ENCODE results near the gene SH2B3. TPM values are rescaled to one million over a fixed set of nuclear protein-coding genes. Genes with fewer than 3 reads are reported as not detected.

The SH2B3 gene
- total and polyA plus RNA-seq, 10 donors = 11.5 to 105 (median 81.9) TPM

- TF ChIP-seq, protein P1, sequence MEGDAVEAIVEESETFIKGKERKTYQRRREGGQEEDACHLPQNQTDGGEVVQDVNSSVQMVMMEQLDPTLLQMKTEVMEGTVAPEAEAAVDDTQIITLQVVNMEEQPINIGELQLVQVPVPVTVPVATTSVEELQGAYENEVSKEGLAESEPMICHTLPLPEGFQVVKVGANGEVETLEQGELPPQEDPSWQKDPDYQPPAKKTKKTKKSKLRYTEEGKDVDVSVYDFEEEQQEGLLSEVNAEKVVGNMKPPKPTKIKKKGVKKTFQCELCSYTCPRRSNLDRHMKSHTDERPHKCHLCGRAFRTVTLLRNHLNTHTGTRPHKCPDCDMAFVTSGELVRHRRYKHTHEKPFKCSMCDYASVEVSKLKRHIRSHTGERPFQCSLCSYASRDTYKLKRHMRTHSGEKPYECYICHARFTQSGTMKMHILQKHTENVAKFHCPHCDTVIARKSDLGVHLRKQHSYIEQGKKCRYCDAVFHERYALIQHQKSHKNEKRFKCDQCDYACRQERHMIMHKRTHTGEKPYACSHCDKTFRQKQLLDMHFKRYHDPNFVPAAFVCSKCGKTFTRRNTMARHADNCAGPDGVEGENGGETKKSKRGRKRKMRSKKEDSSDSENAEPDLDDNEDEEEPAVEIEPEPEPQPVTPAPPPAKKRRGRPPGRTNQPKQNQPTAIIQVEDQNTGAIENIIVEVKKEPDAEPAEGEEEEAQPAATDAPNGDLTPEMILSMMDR (IDR thresholded peaks at IDR 0.05 in 8 of 11, conservative IDR thresholded peaks at IDR 0.05 in 3 of 11) = no peak
- TF ChIP-seq POLR2AphosphoS5 (IDR thresholded peaks at IDR 0.05) = peak in 1 of 3 donors; percentile 27
- peaks cover 0 to 24% (median 1%) of the 10 kb centered on the region in 6 donors for H3K4me1 ChIP-seq
- no peaks in the 10 kb centered on the region for H3K27me3 ChIP-seq (replicated peaks in 1 of 7)
- intact Hi-C loops (cut with DNase I; ENCODE audit: low total_unique reads) = no loop called here
- no peak overlapping the region for H3K4me3 ChIP-seq
- no peaks in the 10 kb centered on the region for H3K36me3 ChIP-seq
- H3K9me3 ChIP-seq = no peaks in the 10 kb centered on the region
- 52 to 75% (median 70%) methylated on average over 6 to 7 of the region's 7 CpGs for WGBS, 5 donors
- DNase-seq = no peak
- H3K27ac ChIP-seq = no peak overlapping the region
Measured at GRCh38 chr12:111389635-111390034, 16.1 kb upstream of the SH2B3 start.

GRCh38 chr12:111390910-111391309, 14.8 kb upstream of the SH2B3 start:
- H3K4me3 ChIP-seq = no peak overlapping the region
- H3K36me3 ChIP-seq = no peaks in the 10 kb centered on the region
- DNase-seq = no peak
- H3K9me3 ChIP-seq = no peaks in the 10 kb centered on the region
- TF ChIP-seq, protein P1 (IDR thresholded peaks at IDR 0.05 in 8 of 11, conservative IDR thresholded peaks at IDR 0.05 in 3 of 11) = no peak
- TF ChIP-seq POLR2AphosphoS5 (IDR thresholded peaks at IDR 0.05) (no peak), POLR2A (IDR thresholded peaks at IDR 0.05) (no peak)
- intact Hi-C loops (cut with DNase I; ENCODE audit: low total_unique reads) = no loop called here
- H3K27ac ChIP-seq = no peak overlapping the region
- peaks cover 0 to 28% (median 1%) of the 10 kb centered on the region in 6 donors for H3K4me1 ChIP-seq
- no peaks in the 10 kb centered on the region for H3K27me3 ChIP-seq (replicated peaks in 1 of 7)
- WGBS, 5 donors = 81 to 90% (median 83%) methylated on average over 9 of the region's 9 CpGs

- H3K9me3 ChIP-seq = no peaks in the 10 kb centered on the region
- peak; percentile 84 for DNase-seq
- H3K36me3 ChIP-seq = no peaks in the 10 kb centered on the region
- H3K4me1 ChIP-seq = peaks cover 11 to 56% (median 24%) of the 10 kb centered on the region in 6 donors
- intact Hi-C loops (cut with DNase I; ENCODE audit: low total_unique reads) = no loop called here
- WGBS, 5 donors = 38 to 64% (median 44%) methylated on average over 8 of the region's 8 CpGs
- TF ChIP-seq POLR2A (IDR thresholded peaks at IDR 0.05) = no peak
- peak; percentile 42 to 52 (median 50) for TF ChIP-seq POLR2AphosphoS5 (IDR thresholded peaks at IDR 0.05)
- H3K4me3 ChIP-seq = no peak overlapping the region
- no peaks in the 10 kb centered on the region for H3K27me3 ChIP-seq (replicated peaks in 1 of 7)
- H3K27ac ChIP-seq = peak overlapping the region in 3 of 8 donors; percentile 40 to 62 (median 53)
Measured at GRCh38 chr12:111393700-111394300, 11.9 kb upstream of the SH2B3 start.

DNA sequence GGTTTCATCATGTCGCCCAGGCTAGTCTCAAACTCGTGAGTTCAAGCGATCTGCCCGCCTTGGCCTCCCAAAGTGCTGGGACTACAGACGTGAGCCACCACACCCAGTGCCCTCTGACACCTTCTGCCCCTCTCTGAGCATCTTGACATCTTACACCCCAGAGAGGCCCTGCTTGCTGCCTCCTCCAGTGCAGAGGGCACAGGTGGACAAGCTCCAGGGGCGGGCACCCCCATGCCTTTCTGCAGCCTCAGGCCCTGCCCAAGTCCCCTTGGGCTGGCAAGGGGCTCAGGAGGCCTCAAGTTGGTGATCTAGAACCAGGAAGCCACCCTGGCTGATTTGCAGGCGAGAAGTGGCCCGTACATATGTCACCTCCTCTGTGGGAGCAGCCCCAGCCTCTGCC, 11.2 kb upstream of the SH2B3 start:
- DNase-seq = no peak
- 77 to 91% (median 86%) methylated on average over 7 to 8 of the region's 8 CpGs for WGBS, 5 donors
- H3K4me1 ChIP-seq = peaks cover 15 to 63% (median 31%) of the 10 kb centered on the region in 6 donors
- no peaks in the 10 kb centered on the region for H3K9me3 ChIP-seq
- H3K27me3 ChIP-seq (replicated peaks in 1 of 7) = no peaks in the 10 kb centered on the region
- H3K36me3 ChIP-seq = no peaks in the 10 kb centered on the region
- H3K4me3 ChIP-seq = no peak overlapping the region
- TF ChIP-seq, protein P1 (IDR thresholded peaks at IDR 0.05 in 8 of 11, conservative IDR thresholded peaks at IDR 0.05 in 3 of 11) = no peak
- no peak for TF ChIP-seq POLR2A (IDR thresholded peaks at IDR 0.05)
- TF ChIP-seq POLR2AphosphoS5 (IDR thresholded peaks at IDR 0.05) = no peak
- peak overlapping the region in 1 of 8 donors; percentile 62 for H3K27ac ChIP-seq
- intact Hi-C loops (cut with DNase I; ENCODE audit: low total_unique reads) = no loop called here
